Measurements from ENCODE around the gene SORBS1. TPM values are rescaled to one million over a fixed set of nuclear protein-coding genes. Genes with fewer than 3 reads are reported as not detected.

SORBS1 gene
- total RNA-seq, 2 donors from 2014 or later, result 16.7 to 17.9 TPM

DNA sequence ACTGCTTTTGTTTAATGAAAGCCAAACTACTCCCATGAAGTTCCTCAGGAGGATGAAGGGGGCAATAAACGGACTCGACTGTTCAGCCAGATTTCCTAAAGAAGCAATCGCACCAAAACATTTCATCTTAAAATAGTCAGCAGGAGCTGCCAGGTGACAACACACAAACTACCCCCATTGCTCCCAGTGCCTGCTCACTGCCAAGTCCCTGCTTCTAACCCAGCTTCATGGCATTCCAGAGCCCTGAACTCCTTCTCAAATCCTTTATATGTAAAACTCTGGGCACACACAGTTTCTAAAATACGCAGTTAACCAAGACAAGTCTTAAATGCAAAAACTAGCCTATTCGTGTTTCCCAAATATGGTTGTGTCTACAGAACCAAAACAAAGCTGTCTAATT, 110.0 kb downstream of the SORBS1 start:
- TF ChIP-seq, protein P1, sequence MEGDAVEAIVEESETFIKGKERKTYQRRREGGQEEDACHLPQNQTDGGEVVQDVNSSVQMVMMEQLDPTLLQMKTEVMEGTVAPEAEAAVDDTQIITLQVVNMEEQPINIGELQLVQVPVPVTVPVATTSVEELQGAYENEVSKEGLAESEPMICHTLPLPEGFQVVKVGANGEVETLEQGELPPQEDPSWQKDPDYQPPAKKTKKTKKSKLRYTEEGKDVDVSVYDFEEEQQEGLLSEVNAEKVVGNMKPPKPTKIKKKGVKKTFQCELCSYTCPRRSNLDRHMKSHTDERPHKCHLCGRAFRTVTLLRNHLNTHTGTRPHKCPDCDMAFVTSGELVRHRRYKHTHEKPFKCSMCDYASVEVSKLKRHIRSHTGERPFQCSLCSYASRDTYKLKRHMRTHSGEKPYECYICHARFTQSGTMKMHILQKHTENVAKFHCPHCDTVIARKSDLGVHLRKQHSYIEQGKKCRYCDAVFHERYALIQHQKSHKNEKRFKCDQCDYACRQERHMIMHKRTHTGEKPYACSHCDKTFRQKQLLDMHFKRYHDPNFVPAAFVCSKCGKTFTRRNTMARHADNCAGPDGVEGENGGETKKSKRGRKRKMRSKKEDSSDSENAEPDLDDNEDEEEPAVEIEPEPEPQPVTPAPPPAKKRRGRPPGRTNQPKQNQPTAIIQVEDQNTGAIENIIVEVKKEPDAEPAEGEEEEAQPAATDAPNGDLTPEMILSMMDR (conservative IDR thresholded peaks at IDR 0.05), result no peak
- WGBS, 2 experiments (ENCODE audit: insufficient coverage in 1 of 2, insufficient read length in 1 of 2), result 76 to 87% methylated on average over 5 of the region's 5 CpGs
- no peaks in the 10 kb centered on the region for H3K4me1 ChIP-seq (ENCODE audit: control insufficient read depth, insufficient read depth, low read length)
- H3K27me3 Mint-ChIP-seq (ENCODE audit: insufficient read depth), result no peaks in the 10 kb centered on the region
- no peaks in the 10 kb centered on the region for H3K9me3 Mint-ChIP-seq
- no peak overlapping the region for H3K4me3 ChIP-seq (ENCODE audit: low read length)
- no peaks in the 10 kb centered on the region for H3K9me3 ChIP-seq (ENCODE audit: control insufficient read depth, low read length)
- no peak overlapping the region for H3K9ac ChIP-seq (ENCODE audit: extremely low read depth, low read length, poor library complexity, severe bottlenecking)
- H3K27ac ChIP-seq (ENCODE audit: low read depth, low read length), result peak overlapping the region; percentile 72
- no peaks in the 10 kb centered on the region for H3K27me3 ChIP-seq (ENCODE audit: control insufficient read depth, insufficient read depth, low read length, poor library complexity, severe bottlenecking)
- no peak overlapping the region for H3K27ac Mint-ChIP-seq
- no peak for DNase-seq
- no peaks in the 10 kb centered on the region for H3K36me3 Mint-ChIP-seq (ENCODE audit: low read depth)
- no peak overlapping the region for H3K4me3 Mint-ChIP-seq
- peaks cover 2% of the 10 kb centered on the region for H3K4me1 Mint-ChIP-seq
- no peaks in the 10 kb centered on the region for H3K36me3 ChIP-seq (ENCODE audit: control insufficient read depth, insufficient read depth, low read length)

DNA sequence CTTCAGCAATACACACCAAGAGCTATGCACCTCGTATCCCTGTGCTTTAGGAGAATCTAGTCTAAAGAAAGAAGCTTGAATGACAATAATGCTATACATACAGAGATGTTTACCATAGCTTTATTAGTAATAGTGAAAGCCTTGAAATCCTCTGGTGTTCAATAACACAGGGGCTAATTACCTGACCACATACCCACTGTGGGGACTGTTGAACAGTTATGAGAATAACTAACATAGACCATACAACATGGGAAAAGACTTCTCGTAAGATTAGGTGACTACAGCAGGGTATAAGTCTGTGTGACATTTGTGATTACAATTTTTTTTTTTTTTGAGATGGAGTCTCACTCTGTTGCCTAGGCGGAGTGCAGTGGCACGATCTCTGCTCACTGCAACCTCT, 111.0 kb downstream of the SORBS1 start:
- H3K36me3 Mint-ChIP-seq (ENCODE audit: low read depth), result no peaks in the 10 kb centered on the region
- no peak overlapping the region for H3K4me3 Mint-ChIP-seq
- no peak for DNase-seq
- H3K4me3 ChIP-seq (ENCODE audit: low read length), result no peak overlapping the region
- no peaks in the 10 kb centered on the region for H3K27me3 Mint-ChIP-seq (ENCODE audit: insufficient read depth)
- H3K9me3 Mint-ChIP-seq, result no peaks in the 10 kb centered on the region
- no peak overlapping the region for H3K9ac ChIP-seq (ENCODE audit: extremely low read depth, low read length, poor library complexity, severe bottlenecking)
- TF ChIP-seq, protein P1 (conservative IDR thresholded peaks at IDR 0.05), result no peak
- no peaks in the 10 kb centered on the region for H3K27me3 ChIP-seq (ENCODE audit: control insufficient read depth, insufficient read depth, low read length, poor library complexity, severe bottlenecking)
- 92 to 95% methylated on average over 3 to 4 of the region's 4 CpGs for WGBS, 2 experiments (ENCODE audit: insufficient coverage in 1 of 2, insufficient read length in 1 of 2)
- no peaks in the 10 kb centered on the region for H3K4me1 ChIP-seq (ENCODE audit: control insufficient read depth, insufficient read depth, low read length)
- no peak overlapping the region for H3K27ac ChIP-seq (ENCODE audit: low read depth, low read length)
- H3K9me3 ChIP-seq (ENCODE audit: control insufficient read depth, low read length), result no peaks in the 10 kb centered on the region
- H3K27ac Mint-ChIP-seq, result no peak overlapping the region
- H3K36me3 ChIP-seq (ENCODE audit: control insufficient read depth, insufficient read depth, low read length), result no peaks in the 10 kb centered on the region
- peaks cover 4% of the 10 kb centered on the region for H3K4me1 Mint-ChIP-seq

DNA sequence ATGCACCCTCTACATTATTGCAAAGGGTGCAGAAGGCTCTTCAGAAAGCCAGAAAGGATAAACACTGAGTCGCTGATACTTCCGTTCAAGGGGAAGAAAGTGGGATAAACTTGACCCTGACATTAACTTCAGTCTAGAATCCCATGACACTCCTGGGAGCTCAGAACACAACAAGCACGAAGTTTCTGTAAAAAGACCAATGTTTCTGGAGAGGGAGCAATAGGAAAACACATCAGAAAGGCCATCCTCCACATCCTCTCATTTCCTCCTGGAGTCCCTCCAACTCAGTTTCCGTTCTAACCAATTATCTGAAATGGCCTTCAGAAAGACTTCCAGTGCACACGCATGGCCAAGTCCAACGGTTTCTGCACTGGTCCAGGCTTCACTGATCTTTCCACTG, 113.5 kb downstream of the SORBS1 start:
- Histone ChIP-seq H3K36me3 (ENCODE audit: control insufficient read depth, insufficient read depth, low read length) (no peaks in the 10 kb centered on the region), H3K27ac (ENCODE audit: low read depth, low read length) (no peak overlapping the region), H3K27me3 (ENCODE audit: control insufficient read depth, insufficient read depth, low read length, poor library complexity, severe bottlenecking) (no peaks in the 10 kb centered on the region), H3K4me1 (ENCODE audit: control insufficient read depth, insufficient read depth, low read length) (no peaks in the 10 kb centered on the region), H3K9ac (ENCODE audit: extremely low read depth, low read length, poor library complexity, severe bottlenecking) (no peak overlapping the region), H3K4me3 (ENCODE audit: low read length) (no peak overlapping the region), H3K9me3 (ENCODE audit: control insufficient read depth, low read length) (no peaks in the 10 kb centered on the region)
- H3K27me3 Mint-ChIP-seq (ENCODE audit: insufficient read depth), result no peaks in the 10 kb centered on the region
- no peak overlapping the region for H3K4me3 Mint-ChIP-seq
- no peaks in the 10 kb centered on the region for H3K9me3 Mint-ChIP-seq
- peak overlapping the region; percentile 23 for H3K27ac Mint-ChIP-seq
- H3K36me3 Mint-ChIP-seq (ENCODE audit: low read depth), result no peaks in the 10 kb centered on the region
- no peak for DNase-seq
- WGBS, 2 experiments (ENCODE audit: insufficient coverage in 1 of 2, insufficient read length in 1 of 2), result 94 to 100% methylated on average over 5 to 6 of the region's 6 CpGs
- TF ChIP-seq, protein P1 (conservative IDR thresholded peaks at IDR 0.05), result no peak
- peaks cover 4% of the 10 kb centered on the region for H3K4me1 Mint-ChIP-seq

Data from endodermal cell (in vitro differentiated cells).